Stimulated activated CD4-positive, alpha-beta T cell treated with anti-CD3 and anti-CD28 coated beads, Interleukin-1b, Interleukin-23, amount 100 ng/mL, for 4 hours (primary cell): ENCODE measurements around the gene M1AP.

Experiments used
- DNase-seq, 2 donors: peaks; one replicate each; pipeline ENCODE4 v3.0.0-alpha.2; 2020; ENCODE audit warnings: low read depth in 2 of 2

The M1AP gene

GRCh38 chr2:74648009-74648443 lies at the start of gene M1AP:
TSS of gene M1AP (minus strand) at chr2:74648330. CDS start at chr2:74640275, 8,055 bp downstream.
- no peak for DNase-seq

- no peak for DNase-seq
Observed at GRCh38 chr2:74696829-74697228, 48.7 kb upstream of the M1AP start.

- no peak for DNase-seq
Observed at GRCh38 chr2:74695663-74696062, 47.5 kb upstream of the M1AP start.

GRCh38 chr2:74694281-74694680 lies 46.2 kb upstream of the M1AP start:
- DNase-seq: no peak

- no peak for DNase-seq
Observed at GRCh38 chr2:74693668-74694067, 45.5 kb upstream of the M1AP start.

- no peak for DNase-seq
Observed at GRCh38 chr2:74693213-74693612, 45.1 kb upstream of the M1AP start.

- DNase-seq: no peak
Observed at GRCh38 chr2:74691929-74692328, 43.8 kb upstream of the M1AP start.

- peak in 1 of 2 donors; percentile 15 for DNase-seq
Observed at GRCh38 chr2:74690571-74690970, 42.4 kb upstream of the M1AP start.

GRCh38 chr2:74689671-74690070 lies 41.5 kb upstream of the M1AP start:
- DNase-seq: no peak

- no peak for DNase-seq
Observed at GRCh38 chr2:74688881-74689280, 40.8 kb upstream of the M1AP start.

GRCh38 chr2:74685408-74685807 lies 37.3 kb upstream of the M1AP start:
- DNase-seq: no peak

- DNase-seq: no peak
Observed at GRCh38 chr2:74682501-74682900, 34.4 kb upstream of the M1AP start.

GRCh38 chr2:74679615-74680014 lies 31.5 kb upstream of the M1AP start:
- DNase-seq: no peak

GRCh38 chr2:74676331-74676730 lies 28.2 kb upstream of the M1AP start:
- DNase-seq: no peak

GRCh38 chr2:74675090-74675489 lies 27.0 kb upstream of the M1AP start:
- DNase-seq: no peak

- no peak for DNase-seq
Observed at GRCh38 chr2:74673826-74674528, 25.8 kb upstream of the M1AP start.

- no peak for DNase-seq
Observed at GRCh38 chr2:74671479-74671878, 23.3 kb upstream of the M1AP start.

- no peak for DNase-seq
Observed at GRCh38 chr2:74670263-74670662, 22.1 kb upstream of the M1AP start.

GRCh38 chr2:74668087-74668486 lies 20.0 kb upstream of the M1AP start:
- DNase-seq: no peak

- no peak for DNase-seq
Observed at GRCh38 chr2:74659462-74659861, 11.3 kb upstream of the M1AP start.

GRCh38 chr2:74658516-74658915 lies 10.4 kb upstream of the M1AP start:
- DNase-seq: no peak

- DNase-seq: no peak
Observed at GRCh38 chr2:74655579-74655978, 7.4 kb upstream of the M1AP start.

- DNase-seq: peak; percentile 89 to 91
Observed at GRCh38 chr2:74653985-74654882, 6.1 kb upstream of the M1AP start, which contains the start of gene SEMA4F. TSS of gene SEMA4F (plus strand) at chr2:74654247. CDS start at chr2:74654377, 130 bp downstream.
